C4-2B (cell line): ENCODE results near the gene RNF25.
"Not testable (repeated sequence)": the region's sequence is repeated elsewhere in the genome, so short reads cannot be mapped to it uniquely, and the experiment has no call there.

ENCODE experiments used
- H3K27ac ChIP-seq: fragments of 450-650 bp; 2 replicates; pipeline ENCODE4 v1.5.1; 2017
- CTCF ChIP-seq: fragments of 450-650 bp; conservative IDR thresholded peaks from 2 replicates; pipeline ENCODE4 v1.5.1; 2017; ENCODE audit warnings: mild to moderate bottlenecking
- ZFX ChIP-seq: fragments of 450-650 bp; IDR thresholded peaks from 2 replicates; pipeline ENCODE4 v1.6.1; 2017

Gene RNF25

GRCh38 chr2:218703341-218703740 lies 31.5 kb upstream of the RNF25 start:
- H3K27ac ChIP-seq, result no peak overlapping the region
- no peak for TF ChIP-seq CTCF
- no peak for TF ChIP-seq ZFX

GRCh38 chr2:218701806-218702205 lies 30.0 kb upstream of the RNF25 start:
- TF ChIP-seq ZFX (no peak), CTCF (no peak)

GRCh38 chr2:218698885-218699284 lies 27.1 kb upstream of the RNF25 start:
- H3K27ac ChIP-seq, result no peak overlapping the region
- no peak for TF ChIP-seq ZFX
- no peak for TF ChIP-seq CTCF

More at GRCh38 chr2:218701806-218702205, 30.0 kb upstream of the RNF25 start:
- no peak overlapping the region for H3K27ac ChIP-seq

- H3K27ac ChIP-seq, result no peak overlapping the region
- no peak for TF ChIP-seq ZFX
Observed at GRCh38 chr2:218694405-218695145, 22.8 kb upstream of the RNF25 start.

- TF ChIP-seq ZFX (no peak), CTCF (no peak)
- H3K27ac ChIP-seq, result no peak overlapping the region
Observed at GRCh38 chr2:218691234-218691633, 19.4 kb upstream of the RNF25 start.

- TF ChIP-seq CTCF, result peak; percentile 88
- H3K27ac ChIP-seq, result not testable (repeated sequence)
Observed at GRCh38 chr2:218687400-218688060, 15.7 kb upstream of the RNF25 start.

GRCh38 chr2:218680061-218680460 lies 8.3 kb upstream of the RNF25 start:
- no peak overlapping the region for H3K27ac ChIP-seq
- no peak for TF ChIP-seq CTCF
- no peak for TF ChIP-seq ZFX
